GM19467 (cell line): ENCODE measurements around the gene UNKL.

Experiments
- ATAC-seq: cut with Tn5 transposase; IDR thresholded peaks from one replicate; pipeline ENCODE4 v1.9.1; 2021; ENCODE audit warnings: mild to moderate bottlenecking, moderate library complexity; ENCODE audit not compliant: unreplicated experiment

UNKL gene

DNA sequence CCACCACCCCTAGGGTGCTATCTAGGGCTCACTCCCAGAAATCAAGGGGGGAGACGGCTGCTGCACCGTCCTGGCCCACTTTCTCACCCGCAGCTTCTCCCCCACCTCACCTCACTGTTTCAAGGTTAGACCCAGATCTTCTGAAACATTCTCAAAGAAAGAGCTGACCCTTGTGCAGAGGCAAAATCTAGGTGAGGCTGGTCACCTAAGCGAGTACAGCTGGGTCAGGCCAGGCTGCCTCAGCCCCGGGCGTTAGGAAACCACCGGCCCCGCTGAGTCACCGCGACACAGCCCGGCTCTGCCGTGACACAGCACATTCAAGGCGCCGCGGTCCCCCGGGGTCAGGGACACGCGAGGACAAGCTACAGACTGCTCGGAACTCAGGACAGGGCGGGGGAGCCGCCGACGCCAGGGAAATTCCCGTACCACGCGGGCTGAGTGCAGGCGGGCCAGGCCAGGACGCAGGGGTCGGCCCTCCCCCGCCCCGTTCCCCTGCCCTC is 35.6 kb downstream of the UNKL start:
- ATAC-seq = no peak

DNA sequence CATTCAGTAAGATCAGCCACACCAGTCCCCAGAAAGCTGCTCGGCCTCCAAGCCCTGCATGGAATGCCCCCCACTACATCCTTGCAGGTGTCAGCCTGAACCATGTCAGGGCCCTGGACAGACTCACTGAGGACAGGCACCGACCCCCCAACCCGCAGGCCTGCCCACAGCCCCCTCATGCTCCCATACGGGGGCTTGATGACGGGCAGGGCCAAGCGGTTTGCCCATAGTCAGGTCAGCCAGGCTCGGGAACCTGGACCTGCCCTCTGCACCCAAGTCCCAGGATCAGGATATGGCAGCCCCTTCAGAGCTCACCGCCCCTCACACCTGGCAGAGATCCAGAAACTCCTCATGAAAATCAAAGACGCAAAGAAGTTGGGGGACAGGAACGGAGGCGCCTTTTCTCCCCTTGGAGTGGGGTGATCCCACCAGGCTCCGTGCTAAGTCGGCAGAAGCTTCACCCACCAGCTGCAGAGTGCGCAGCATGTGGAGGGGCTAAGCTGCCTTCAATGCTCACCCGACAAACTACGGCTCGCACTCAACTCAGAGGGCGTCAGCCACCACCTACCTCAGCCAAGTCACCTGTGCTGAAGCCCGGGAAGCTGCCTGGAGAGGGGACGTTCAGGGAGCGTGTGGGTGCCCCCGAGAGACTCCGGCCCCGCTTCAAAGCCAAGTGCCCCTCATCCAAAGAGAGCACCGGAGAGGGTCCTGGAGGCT is 36.3 kb downstream of the UNKL start:
- no peak for ATAC-seq

DNA sequence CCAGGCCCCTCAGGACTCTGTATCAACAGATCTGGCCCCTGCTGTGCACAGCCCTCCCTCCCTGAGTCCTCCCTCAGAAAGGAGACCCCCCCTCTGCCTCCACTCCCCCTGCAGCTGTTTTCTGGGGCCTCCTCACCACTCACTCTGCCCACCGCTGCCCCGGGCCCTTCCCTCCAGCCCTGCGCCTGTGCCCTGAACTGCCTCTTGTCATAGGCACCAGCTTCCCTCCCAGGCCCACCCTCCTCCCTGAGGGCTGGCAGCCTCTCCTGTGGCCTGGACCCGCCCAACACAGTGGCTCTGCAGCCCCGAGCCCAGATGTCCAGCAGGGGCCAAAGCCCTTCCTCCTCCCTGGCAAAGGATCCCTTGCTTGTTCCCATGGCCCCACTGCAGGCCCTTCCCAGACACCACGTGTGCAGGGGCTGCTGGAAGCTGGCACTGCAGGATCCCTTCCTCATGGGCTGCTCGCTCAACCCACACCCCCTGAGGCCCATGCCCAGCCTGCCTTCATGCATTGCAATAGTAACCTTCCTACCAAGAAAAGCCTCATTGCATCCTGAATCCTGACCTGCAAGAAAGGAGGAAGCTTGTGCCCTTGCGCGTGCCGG is 37.0 kb downstream of the UNKL start:
- ATAC-seq = no peak

DNA sequence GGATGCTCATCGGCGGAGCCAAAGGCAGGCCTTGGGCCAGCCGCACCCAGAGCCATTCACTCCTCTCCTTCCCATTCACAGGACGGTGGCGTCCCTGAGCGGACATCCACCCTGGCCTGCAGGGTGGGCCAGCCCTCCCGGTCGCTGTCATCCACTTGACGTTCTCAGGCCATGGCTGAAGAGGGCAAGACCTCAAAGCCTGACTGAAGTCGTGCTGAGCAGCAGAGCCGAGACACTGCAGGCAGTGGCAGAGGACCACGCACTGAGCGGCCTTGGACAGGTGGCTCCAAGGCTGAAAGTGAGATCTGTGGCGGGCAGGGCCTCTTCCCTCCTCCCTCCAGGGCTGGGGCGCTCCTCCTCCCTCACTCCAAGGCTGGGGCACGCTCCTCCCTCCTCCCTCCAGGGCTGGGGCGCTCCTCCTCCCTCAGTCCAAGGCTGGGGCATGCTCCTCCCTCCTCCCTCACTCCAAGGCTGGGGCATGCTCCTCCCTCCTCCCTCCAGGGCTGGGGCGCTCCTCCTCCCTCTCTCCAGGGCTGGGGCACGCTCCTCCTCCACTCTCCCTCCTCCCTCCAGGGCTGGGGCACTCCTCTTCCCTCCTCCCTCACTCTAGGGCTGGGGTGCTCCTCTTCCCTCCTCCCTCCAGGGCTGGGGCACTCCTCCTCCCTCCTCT is 38.6 kb downstream of the UNKL start:
- no peak for ATAC-seq

DNA sequence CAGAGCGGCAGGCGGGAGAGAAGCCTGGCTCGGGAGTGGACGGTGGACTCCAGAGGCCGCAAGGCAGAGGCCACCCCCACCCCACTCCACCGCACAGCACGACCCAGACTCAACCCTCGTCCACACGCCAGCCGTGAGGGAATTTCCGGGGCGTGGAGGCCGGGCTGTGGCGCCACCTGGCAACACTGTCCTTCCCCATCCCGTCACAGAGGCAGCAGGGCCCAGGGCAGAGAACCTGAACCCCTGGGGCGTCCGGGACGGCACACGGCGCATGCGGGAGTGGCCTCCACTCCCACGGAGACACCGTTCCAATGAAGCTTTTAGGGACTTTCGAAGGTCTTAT is 39.2 kb downstream of the UNKL start:
- no peak for ATAC-seq

DNA sequence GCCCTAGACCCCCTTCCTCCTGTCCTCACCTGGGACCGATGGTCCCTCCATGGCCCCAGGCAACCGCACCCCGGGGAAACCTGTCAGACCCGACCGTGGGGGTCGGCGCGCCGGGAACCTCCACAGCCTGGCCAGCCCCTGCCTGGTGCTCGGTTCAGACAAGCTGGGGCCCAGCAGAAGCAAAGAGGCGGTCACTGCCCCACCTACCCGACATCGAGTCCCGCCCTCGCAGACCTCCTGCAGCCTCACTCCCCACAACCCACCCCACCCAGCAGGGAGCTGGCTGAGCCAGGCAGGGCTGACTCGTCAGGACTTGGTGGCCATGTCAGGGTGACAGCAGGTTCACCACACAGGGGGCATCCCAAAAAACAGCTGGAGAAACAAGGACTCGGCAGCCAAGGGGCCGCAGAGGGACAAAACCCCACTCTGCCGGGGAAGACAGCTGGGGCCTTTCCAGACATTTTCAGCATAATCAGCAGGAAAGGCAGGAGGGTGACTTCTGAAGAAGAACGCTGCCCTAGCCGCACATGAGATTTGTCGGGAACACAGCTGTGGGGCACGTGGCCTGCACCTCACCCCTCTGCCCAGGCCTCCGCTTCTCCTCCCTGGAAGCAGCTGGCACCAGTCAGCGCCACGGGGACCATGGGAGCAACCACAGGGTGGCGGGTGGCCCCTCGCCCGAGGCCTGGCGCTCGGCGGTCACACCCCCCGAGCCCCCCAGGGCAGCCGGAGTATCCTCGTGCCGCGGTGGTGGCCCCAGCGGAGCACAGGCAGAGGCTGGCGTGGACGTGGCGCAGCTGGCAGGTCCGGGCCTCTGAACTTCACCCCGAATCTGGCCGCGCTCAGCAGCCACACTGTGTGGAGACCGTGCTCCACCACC is 39.8 kb downstream of the UNKL start:
- no peak for ATAC-seq

DNA sequence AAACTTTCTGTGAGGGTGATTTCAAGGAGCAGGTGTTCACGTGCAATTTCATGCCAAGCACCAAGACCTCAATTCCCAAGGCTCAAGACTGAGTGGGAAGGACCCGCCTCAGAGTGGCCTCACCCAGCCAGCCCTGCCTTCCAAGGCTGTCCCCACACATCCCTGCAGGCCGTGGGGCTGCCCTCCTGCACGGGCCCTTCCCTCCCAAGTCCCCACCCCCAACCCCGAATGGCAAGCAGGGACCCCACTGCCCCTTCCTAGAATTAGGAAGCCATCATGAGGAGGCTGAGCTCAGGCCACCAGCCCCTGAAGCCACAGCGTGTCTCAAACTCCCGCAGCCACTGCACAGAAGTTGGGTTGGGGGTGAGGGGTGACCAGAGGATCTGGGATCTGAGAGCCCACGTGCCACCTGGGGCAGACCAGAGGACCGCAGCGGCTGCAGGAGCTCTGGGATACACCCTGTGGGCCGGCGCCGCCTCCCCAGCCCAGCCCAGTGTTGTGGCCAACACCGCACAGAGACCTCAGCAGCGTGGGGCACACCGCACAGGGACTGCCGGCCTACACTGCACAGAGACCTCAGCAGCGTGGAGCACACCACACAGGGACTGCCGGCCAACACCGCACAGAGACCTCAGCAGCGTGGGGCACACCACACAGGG is 42.1 kb downstream of the UNKL start:
- no peak for ATAC-seq

DNA sequence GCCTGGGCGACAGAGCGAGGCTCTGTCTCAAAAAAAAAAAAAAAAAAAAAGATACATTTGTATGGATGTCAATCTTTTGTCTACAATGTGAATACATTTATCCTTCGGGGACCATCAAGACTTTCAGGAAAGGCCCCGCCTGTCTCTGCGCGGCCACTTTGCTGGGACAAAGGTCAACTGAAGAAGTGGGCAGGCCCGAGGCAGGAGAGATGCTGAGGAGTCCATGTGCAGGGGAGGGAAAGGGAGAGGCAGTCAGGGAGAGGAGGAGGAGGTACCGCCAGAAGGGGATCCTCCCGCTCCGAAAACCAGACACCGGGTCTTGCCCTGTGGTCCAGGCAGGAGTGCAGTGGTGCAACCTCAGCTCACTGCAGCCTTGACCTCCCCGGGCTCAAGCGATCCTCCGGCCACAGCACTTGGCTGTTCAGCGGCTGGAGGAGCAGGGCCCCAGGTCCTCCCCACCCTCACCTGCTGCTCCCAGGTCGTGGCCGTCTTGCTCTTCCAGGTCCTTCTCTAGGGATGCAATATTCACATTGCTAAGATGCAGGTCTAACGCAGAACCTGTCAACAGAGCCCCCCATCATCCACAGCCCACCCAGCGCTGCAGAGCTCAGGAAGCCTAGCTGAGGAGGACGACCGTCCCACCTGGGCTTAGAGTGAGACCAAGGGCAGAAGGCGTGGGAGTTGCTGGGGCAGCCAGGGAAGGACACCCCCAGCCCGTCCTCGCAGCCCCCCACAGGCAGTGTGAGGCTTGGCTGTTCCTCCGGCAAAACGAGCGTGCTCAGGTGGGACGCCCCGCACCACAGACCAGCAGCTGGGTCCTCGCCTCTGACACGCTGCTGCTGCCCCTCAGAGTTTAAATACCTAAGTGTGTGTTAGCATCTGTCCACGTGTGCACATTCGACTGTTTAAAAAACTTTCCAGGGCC is 43.2 kb downstream of the UNKL start:
- no peak for ATAC-seq

DNA sequence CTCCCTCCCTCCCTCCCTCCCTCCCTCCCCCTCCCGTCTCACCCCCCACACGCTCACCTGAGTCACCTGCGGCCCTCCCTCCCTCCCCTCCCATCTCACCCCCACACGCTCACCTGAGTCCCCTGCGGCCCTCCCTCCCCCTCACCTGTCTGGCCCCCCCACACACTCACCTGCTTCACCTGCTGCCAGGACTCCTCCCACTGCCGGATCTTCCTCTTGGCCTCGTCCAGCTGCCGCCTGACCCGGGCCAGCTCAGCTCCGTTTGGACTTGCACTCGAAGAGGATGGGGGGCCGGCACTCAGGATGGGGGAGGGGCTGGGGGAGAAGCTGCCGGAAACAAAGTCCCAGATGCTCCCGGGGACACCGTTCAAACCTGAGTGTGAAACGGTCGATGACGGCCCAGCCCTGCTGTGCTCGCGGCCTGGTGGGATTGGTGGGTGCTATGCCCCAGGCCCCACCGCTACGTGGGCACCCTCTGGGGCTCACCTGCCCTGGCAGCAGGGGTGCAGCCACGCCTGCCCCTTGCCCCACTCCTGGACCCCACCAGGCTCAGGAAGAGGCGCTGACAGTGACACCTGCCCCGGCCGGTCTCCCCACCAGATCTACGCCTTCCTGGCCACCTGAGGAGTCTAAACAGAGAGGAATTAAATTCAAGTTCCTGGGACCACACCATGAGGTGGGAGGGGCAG is 46.9 kb downstream of the UNKL start:
- no peak for ATAC-seq

DNA sequence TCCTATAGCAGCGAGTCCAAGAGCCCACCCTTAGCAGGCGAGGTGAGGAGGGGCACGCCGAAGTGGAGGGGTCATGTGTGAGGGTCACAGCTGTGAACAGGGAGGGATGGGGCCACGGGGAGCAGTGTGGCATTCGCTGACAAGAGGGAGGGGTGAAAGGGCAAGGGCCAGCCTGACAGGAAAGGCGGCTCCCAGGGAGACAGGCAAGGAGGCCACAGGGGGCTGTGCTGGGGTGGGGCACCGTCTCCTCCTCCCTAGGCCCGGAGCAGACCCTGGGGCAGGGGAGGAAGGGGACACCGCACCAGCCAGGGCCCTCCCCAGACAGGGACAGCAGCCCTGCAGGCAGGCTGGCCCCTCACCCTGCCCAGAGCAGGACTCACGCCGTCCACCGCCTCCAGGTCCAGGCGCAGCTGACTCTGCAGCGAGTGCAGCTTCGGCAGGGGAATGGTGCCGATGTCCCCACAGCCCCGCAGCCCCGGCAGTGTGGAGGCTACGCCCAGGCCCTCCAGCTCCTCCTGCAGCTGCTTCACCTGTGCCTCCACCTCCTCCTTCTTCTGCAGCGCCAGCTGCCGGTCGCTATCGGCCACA is 47.7 kb downstream of the UNKL start:
- no peak for ATAC-seq

DNA sequence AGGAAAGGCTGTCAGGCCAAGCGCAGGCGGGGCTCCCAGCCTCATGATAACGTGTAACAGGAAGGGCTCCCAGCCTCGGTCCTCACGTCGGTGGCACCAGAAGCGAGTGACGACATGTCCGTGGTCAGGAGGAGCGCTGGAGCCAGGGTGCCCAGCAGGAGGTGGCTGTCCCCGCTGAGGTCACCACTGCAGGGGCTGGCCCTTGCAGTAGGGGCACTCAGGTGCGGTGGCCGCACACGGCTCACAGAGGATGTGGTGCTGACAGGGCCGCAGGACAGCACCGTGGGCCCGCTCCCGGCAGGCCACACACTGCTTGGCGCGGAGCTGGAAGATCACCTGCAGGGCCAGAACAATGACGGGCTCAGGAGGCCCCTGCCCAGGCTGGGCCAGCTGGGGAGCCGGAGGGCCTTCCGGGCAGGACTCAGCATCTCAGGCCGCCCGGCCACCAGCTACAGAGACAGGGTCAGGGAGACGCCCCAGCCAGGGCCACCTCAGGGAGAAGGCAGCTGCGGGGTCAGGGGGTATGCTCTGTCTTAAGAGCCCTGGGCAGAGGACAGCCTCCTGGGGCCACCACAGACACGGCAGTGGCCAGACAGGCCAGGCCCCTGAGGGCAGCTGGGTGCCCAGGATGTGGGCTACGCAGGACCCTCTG is 48.3 kb downstream of the UNKL start:
- no peak for ATAC-seq

DNA sequence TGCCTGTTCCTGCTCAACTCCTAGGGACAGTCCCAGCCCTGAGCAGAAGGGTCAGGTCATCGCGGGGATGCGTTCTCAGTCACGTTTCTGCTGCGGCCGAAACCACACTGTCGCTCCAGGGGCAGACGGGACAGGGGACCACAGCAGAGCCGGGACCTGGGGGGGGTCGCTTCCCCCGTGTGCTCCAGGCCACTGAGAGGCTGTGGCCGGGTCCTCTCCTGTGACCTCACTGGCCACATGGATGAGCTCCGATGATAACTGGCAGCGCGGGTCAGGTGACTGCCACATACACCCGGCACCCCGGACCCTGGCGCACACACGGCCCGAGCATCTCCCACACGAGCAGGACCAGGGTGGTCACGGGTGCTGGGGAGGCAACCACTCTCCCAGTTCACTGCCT is 50.0 kb downstream of the UNKL start:
- ATAC-seq = no peak

DNA sequence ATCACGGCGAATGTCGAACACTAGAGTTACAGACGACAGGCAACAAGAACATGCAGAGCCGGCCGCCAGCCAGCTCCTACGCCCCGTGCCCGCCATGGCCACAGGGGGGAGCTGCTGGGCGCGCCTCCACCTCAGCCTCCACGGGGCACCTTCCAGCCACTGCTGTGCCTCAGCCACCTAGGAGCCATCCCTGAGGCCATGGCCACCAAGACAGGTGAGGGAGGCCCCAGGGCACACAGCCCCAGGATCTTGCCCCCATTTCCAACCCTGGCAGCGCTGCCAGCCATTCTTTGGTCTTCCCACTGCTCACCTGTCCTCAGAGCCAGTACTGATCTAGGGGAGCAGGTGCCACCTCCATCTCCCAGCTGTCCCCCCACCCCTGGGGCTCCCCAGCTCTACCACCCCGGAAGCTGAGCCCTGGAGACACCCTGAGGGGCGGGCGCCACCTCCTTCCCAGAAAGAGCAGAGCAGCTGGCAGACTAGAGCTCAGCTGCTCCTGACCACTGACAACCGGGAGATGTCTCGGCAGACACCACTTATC is 50.9 kb downstream of the UNKL start:
- ATAC-seq = no peak

DNA sequence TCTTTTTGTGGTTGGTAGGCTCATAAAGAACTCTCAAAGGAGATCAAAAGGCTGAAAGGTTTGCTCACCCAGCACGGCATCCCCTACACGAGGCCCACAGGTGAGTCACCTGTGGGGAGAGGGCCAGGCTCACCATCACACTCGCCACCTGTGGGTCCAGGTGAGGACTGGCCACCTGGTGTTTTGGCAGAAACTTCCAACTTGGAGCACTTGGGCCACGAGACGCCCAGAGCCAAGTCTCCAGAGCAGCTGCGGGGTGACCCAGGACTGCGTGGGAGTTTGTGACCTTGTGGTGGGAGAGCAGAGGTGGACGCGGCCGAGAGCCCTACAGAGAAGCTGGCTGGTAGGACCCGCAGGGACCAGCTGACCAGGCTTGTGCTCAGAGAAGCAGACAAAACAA is 51.7 kb downstream of the UNKL start:
- no peak for ATAC-seq

DNA sequence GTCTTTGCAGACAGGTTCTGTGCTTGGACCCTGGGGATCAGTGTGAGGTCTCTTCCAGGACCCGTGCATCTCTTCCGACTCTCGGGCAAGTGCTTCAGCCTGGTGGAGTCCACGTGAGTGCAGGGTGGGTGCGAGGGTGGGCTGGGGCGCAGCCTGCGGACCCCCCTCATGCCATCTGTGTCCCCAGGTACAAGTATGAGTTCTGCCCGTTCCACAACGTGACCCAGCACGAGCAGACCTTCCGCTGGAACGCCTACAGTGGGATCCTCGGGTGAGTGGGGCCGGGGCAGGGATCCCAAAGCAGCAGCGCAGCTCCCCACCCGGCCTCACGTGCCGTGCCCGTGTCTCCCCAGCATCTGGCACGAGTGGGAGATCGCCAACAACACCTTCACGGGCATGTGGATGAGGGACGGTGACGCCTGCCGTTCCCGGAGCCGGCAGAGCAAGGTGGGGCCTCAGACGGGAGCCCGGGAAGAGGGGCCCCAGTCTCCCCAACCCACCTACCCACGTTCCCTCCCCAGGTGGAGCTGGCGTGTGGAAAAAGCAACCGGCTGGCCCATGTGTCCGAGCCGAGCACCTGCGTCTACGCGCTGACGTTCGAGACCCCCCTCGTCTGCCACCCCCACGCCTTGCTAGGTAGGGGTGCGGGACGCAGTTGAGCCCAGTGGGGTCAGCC is 52.7 kb downstream of the UNKL start:
- no peak for ATAC-seq

DNA sequence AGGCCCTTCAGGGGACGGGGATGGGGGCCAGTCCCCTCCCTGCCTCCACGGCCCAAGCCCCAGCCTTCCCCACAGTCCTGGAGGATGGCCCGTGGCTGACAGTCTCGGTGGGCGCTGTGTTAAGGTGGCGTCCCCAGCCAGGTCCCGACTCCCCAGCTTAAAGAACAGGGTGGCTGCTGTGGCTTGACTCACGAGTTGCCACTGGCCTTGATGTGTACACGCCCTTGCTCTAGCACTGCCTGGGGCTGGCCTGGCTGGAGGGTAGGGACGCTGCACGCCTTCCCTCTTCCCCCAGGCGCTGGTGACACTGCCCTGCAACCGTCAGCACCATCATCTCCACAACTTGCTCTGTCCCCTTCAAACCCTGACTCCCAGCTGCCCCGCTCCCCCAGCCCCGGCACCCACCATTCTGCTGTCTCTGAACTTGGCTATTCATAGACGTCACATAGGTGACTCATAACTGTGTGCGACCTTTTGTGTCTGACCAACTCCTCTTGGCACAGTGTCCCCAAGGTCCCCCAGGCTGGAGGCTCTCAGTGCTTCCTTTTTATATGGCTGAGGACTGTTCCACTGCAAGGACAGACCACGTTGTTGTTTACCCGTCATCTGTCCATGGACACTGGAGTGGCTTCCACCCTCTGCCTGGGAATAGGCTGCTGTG is 56.5 kb downstream of the UNKL start:
- ATAC-seq = no peak
